Jurkat, Clone E6-1 (cell line): ENCODE measurements around the gene PEX5L.

Experiments used
- DNase-seq: peaks from one replicate; pipeline ENCODE4 v3.0.0-alpha.2; 2011; ENCODE audit warnings: low read depth, low spot score
- H3K4me3 ChIP-seq: 2 replicates; pipeline ENCODE4 v1.5.1; 2011; ENCODE audit warnings: mild to moderate bottlenecking, low read length, control low read depth, moderate library complexity

Gene PEX5L

DNA sequence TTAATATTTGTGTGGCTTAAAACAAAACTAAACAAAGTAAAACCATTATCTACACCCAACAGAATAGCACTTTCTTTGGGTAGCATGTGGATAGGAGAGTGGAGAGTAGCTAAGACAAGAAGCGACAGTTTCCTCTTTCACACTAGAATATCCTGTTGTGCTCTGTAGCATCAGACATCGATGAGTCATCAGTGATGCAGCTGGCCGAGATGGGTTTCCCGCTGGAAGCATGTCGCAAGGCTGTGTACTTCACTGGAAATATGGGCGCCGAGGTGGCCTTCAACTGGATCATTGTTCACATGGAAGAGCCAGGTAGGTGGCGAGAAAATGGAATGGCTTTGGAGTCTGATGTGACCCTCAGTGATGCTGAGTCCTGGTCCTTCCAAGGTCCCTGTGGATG is 275.8 kb downstream of the PEX5L start:
- H3K4me3 ChIP-seq: no peak overlapping the region
- DNase-seq: no peak

DNA sequence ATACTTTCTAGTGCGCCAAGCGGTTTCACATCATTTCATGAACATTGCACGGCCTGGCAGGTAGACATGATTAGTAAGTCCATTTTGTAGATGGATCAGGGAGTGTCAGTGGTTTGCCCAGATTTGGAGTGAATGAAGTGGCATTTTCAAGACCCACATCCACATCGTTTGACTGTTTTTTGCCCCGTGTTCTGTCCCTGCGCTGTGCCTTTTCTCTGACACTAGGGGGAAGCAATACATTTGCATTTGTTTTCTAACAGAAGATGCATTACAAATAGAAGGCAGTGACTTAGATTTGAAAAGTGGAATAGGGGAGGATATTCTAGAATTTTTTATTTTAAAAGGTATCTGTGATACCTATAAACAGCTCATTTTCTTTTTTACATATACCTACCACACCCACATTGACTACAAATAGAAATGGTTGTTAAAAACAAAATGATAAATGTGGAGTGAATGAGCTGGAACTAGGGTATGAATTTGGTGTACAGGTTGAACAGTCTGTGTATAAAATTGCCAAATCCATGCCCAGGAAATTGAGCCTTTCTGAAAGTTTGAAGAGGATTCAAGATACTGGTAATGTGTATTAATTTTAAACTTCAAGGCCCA is 285.9 kb downstream of the PEX5L start:
- DNase-seq: peak; percentile 19
- no peak overlapping the region for H3K4me3 ChIP-seq

DNA sequence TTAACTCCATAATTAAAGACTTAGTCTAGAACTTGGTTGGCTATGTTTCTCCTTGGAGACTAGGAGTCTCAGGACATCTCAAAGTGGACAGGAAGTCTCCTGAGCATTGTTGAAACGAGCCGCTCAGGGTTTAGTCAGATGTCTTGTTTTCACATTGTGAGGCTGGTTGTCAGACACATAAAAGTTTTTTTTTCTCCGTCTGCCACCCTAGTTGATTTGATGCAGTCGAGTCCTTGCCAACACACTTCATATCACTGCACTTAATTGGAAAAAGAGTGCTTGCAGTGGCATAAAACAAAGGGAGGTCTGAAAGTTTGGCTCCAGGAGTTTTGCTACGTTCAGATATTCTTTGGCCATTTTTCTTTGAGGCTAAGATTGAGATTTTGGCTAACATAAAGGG is 291.0 kb downstream of the PEX5L start:
- DNase-seq: no peak
- H3K4me3 ChIP-seq: no peak overlapping the region

DNA sequence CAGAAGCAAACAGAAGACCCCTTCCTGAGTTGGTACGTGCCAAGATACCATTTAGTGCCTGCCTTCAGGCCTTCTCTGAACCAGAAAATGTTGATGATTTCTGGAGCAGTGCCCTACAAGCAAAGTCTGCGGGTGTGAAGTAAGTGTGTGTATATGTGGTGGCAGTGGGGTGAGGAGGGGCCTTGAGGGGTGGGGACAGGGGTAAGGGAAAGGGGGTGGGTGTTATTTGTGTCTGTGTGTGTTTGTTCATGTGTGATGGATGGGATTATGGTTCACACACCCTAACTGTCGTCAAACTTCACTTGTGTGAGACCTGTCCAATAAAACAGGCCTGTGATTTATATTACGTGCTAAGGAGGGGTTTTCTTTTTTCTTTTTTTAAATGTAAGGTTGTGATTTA is 291.7 kb downstream of the PEX5L start:
- no peak for DNase-seq

More for the DNA sequence above, 291.7 kb downstream of the PEX5L start:
- no peak overlapping the region for H3K4me3 ChIP-seq
